ENCODE results near the gene REV3L. TPM values are rescaled to one million over a fixed set of nuclear protein-coding genes. Genes with fewer than 3 reads are reported as not detected.

REV3L gene
- total and polyA plus RNA-seq, 4 donors = 8.8 to 91.4 (median 19.8) TPM

GRCh38 chr6:111428811-111429210, 54.2 kb downstream of the REV3L start:
- peaks cover 3 to 12% (median 3%) of the 10 kb centered on the region in 4 donors for H3K36me3 ChIP-seq (ENCODE audit: control insufficient read depth in 4 of 4, insufficient read depth in 4 of 4, low read length in 4 of 4)
- H3K27ac ChIP-seq (ENCODE audit: low read depth in 1 of 2, low read length in 1 of 2) = no peak overlapping the region
- H3K4me1 ChIP-seq (ENCODE audit: control insufficient read depth in 5 of 5, insufficient read depth in 5 of 5, low read length in 5 of 5) = peaks cover 0 to 11% (median 6%) of the 10 kb centered on the region in 5 donors
- H3K9ac ChIP-seq (ENCODE audit: insufficient read depth in 1 of 2, low read length in 2 of 2) = no peak overlapping the region
- TF ChIP-seq, protein P1, sequence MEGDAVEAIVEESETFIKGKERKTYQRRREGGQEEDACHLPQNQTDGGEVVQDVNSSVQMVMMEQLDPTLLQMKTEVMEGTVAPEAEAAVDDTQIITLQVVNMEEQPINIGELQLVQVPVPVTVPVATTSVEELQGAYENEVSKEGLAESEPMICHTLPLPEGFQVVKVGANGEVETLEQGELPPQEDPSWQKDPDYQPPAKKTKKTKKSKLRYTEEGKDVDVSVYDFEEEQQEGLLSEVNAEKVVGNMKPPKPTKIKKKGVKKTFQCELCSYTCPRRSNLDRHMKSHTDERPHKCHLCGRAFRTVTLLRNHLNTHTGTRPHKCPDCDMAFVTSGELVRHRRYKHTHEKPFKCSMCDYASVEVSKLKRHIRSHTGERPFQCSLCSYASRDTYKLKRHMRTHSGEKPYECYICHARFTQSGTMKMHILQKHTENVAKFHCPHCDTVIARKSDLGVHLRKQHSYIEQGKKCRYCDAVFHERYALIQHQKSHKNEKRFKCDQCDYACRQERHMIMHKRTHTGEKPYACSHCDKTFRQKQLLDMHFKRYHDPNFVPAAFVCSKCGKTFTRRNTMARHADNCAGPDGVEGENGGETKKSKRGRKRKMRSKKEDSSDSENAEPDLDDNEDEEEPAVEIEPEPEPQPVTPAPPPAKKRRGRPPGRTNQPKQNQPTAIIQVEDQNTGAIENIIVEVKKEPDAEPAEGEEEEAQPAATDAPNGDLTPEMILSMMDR (IDR thresholded peaks at IDR 0.05; ENCODE audit: control extremely low read depth, extremely low read depth) = no peak
- H3K9me3 ChIP-seq (ENCODE audit: control insufficient read depth in 4 of 4, insufficient read depth in 3 of 4, low read length in 3 of 4) = peaks cover 0 to 3% (median 1%) of the 10 kb centered on the region in 4 donors
- WGBS, 2 donors = 64 to 68% methylated on average over 1 of the region's 1 CpG
- ATAC-seq (ENCODE audit: insufficient read depth, low FRiP score) (no peak), DNase-seq (no peak)
- H3K27me3 ChIP-seq (ENCODE audit: control insufficient read depth in 3 of 3, insufficient read depth in 3 of 3, low read length in 2 of 3) = no peaks in the 10 kb centered on the region
- H3K4me3 ChIP-seq = no peak overlapping the region

DNA sequence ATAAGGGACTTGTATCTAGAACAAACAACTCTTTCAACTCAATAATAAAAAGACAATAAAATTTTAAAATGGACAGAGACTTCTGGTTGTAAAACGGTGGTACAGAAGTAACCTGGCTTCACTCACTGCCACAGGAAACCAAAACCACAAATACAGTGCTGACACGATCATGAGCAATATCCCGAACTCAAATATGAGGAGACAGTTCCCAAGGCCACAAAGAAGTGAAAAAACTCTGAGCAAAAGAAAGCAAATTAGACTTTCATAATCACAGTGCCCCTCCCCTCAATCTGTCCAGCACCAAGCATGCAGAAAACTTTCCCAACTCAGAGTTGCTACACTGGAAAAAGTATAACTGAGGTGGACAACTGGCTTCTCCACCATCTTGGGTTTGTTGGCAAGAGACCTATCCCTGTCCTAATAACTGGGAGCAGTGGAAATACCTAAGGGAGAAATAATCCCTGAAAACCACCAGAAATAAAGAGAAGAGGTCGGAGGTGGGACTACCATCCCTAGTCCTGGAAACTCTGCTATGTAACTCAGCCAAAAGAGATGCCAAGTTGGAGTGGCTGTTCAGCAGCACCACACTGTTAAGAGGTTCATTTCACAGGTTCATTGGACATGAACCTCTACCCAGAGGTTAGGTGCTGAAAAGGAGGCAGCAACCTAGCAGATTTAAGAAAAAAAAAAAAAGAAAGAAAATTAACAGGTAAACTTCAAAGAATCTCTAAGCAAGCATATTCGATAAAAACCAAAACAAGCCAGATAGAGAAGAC, 55.5 kb downstream of the REV3L start:
- Histone ChIP-seq H3K4me1 (ENCODE audit: control insufficient read depth in 5 of 5, insufficient read depth in 5 of 5, low read length in 5 of 5) (peaks cover 0 to 17% (median 6%) of the 10 kb centered on the region in 5 donors), H3K36me3 (ENCODE audit: control insufficient read depth in 4 of 4, insufficient read depth in 4 of 4, low read length in 4 of 4) (peaks cover 3 to 12% (median 3%) of the 10 kb centered on the region in 4 donors), H3K9ac (ENCODE audit: insufficient read depth in 1 of 2, low read length in 2 of 2) (no peak overlapping the region), H3K4me3 (no peak overlapping the region), H3K9me3 (ENCODE audit: control insufficient read depth in 4 of 4, insufficient read depth in 3 of 4, low read length in 3 of 4) (peaks cover 0 to 3% (median 1%) of the 10 kb centered on the region in 4 donors), H3K27ac (ENCODE audit: low read depth in 1 of 2, low read length in 1 of 2) (no peak overlapping the region), H3K27me3 (ENCODE audit: control insufficient read depth in 3 of 3, insufficient read depth in 3 of 3, low read length in 2 of 3) (no peaks in the 10 kb centered on the region)
- TF ChIP-seq, protein P1 (IDR thresholded peaks at IDR 0.05; ENCODE audit: control extremely low read depth, extremely low read depth) = no peak
- no peak for DNase-seq
- 49 to 65% methylated on average over 5 of the region's 5 CpGs for WGBS, 2 donors
- ATAC-seq (ENCODE audit: insufficient read depth, low FRiP score) = no peak

DNA sequence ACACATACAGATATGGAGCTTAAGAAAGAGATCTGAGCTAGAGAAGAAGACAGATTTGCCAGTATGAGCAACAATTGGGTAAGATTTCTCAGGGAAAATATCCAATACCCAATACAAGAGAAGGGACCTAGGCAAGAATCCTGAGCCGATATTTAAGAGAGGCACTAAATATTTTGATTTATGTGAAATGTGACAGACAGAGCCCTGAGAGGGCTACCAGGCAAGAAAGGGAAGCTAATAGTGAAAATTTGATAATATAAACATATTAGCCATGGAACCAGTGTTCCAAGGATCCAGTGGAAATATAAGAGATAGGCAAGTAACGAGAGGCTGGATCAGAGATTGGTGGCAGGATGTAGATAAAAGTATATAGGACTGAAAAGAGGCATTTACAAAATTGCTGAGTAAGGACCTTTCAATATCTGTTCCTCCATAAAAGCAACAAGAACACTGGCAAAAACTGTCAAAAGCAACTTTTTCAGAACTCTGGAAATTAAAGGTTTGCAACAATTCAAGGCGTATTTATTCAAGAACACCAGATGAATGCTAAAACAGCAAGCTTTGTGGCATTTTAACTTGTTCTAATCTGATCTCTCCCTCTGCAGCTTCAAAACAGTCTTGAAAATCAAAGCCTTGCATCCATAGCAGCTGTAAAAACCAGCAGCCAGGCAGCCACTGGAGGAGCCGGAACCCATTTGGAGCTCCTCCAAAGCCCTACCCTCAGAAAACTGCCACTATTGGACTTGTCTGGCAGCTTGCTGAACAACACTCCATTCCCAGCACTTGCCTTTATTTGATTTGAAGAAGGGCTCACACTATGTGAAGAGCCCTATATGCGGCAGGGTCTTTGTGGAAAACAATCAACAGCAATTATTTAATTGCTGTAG, 58.8 kb downstream of the REV3L start:
- peak; percentile 32 to 51 (median 44) for DNase-seq
- Histone ChIP-seq H3K27me3 (ENCODE audit: control insufficient read depth in 3 of 3, insufficient read depth in 3 of 3, low read length in 2 of 3) (no peaks in the 10 kb centered on the region), H3K36me3 (ENCODE audit: control insufficient read depth in 4 of 4, insufficient read depth in 4 of 4, low read length in 4 of 4) (peaks cover 0 to 8% (median 2%) of the 10 kb centered on the region in 4 donors), H3K4me3 (no peak overlapping the region), H3K9me3 (ENCODE audit: control insufficient read depth in 4 of 4, insufficient read depth in 3 of 4, low read length in 3 of 4) (peaks cover 0 to 3% (median 1%) of the 10 kb centered on the region in 4 donors), H3K4me1 (ENCODE audit: control insufficient read depth in 5 of 5, insufficient read depth in 5 of 5, low read length in 5 of 5) (peaks cover 0 to 17% (median 0%) of the 10 kb centered on the region in 5 donors), H3K27ac (ENCODE audit: low read depth in 1 of 2, low read length in 1 of 2) (no peak overlapping the region), H3K9ac (ENCODE audit: insufficient read depth in 1 of 2, low read length in 2 of 2) (no peak overlapping the region)
- TF ChIP-seq, protein P1 (IDR thresholded peaks at IDR 0.05; ENCODE audit: control extremely low read depth, extremely low read depth) = no peak
- no peak for ATAC-seq (ENCODE audit: insufficient read depth, low FRiP score)
- WGBS, 2 donors = 72 to 76% methylated on average over 5 of the region's 5 CpGs

All from lung (tissue), 12 donors.